Cortex of kidney (tissue), 1 donor: ENCODE measurements around the gene PSME2.

ENCODE experiments used
- DNase-seq: peaks from one replicate; lab custom pipeline; 2025; lab: John Stamatoyannopoulos, UW

Gene PSME2

GRCh38 chr14:24093901-24094840, 52.2 kb downstream of the PSME2 start, which contains the start of gene PCK2:
Gene PCK2 (plus strand): TSS chr14:24094311. CDS start chr14:24094406, 95 bp downstream.
- DNase-seq, result no peak
